ENCODE measurements around the gene LRRC45. TPM values are rescaled to one million over a fixed set of nuclear protein-coding genes. Genes with fewer than 3 reads are reported as not detected.

The LRRC45 gene
- total and polyA plus RNA-seq, 9 of the 15 experiments (the other 6 are each of a cell fraction or from before 2014, with no cell fraction given): 3.5 to 21.5 (median 11.2) TPM; not detected in 2

GRCh38 chr17:82037092-82037888 lies 14.2 kb downstream of the LRRC45 start, which contains the start of gene DCXR (continued):
- TF ChIP-seq ZMIZ1 (IDR thresholded peaks at IDR 0.05; ENCODE audit: low read depth in 2 of 2, low read length in 2 of 2) (no peak; a peak in 2 of 4 replicates), EGR1 (conservative IDR thresholded peaks at IDR 0.05) (peak; percentile 90), KLF6 (CRISPR knock-in tag; IDR thresholded peaks at IDR 0.05; ENCODE audit: borderline replicate concordance) (peak; percentile 23; the same call in 1 of the 2 replicates), MTA3 (IDR thresholded peaks at IDR 0.05; ENCODE audit: borderline replicate concordance) (peak; percentile 80; the same call in 1 of the 2 replicates), MEIS2 (IDR thresholded peaks at IDR 0.05; ENCODE audit: partially characterized antibody) (peak; percentile 62), CBFA2T2 (conservative IDR thresholded peaks at IDR 0.05) (no peak), NONO (IDR thresholded peaks at IDR 0.05; ENCODE audit: low read depth in 2 of 2, low read length in 1 of 2) (peak; percentile 80 to 98; a peak in 3 of 4 replicates), SPI1 (IDR thresholded peaks at IDR 0.05; ENCODE audit: borderline replicate concordance, low read depth, low read length) (peak; percentile 39; the same call in 1 of the 2 replicates), CTBP1 (IDR thresholded peaks at IDR 0.05; ENCODE audit: borderline replicate concordance) (peak; percentile 99), CCNT2 (IDR thresholded peaks at IDR 0.05; ENCODE audit: borderline replicate concordance, extremely low read depth, insufficient read length, low read depth, low read length) (peak; percentile 85), ZNF124 (CRISPR knock-in tag; IDR thresholded peaks at IDR 0.05) (0 out of 2 replicates have a peak, but pooled peaks have one; percentile 66), PRPF4 (IDR thresholded peaks at IDR 0.05; ENCODE audit: insufficient read depth, low read depth, low read length, poor library complexity, severe bottlenecking) (peak; percentile 61), RAD21 (CRISPR knock-in tag; conservative IDR thresholded peaks at IDR 0.05 in 1 of 2, IDR thresholded peaks at IDR 0.05 in 1 of 2) (peak; percentile 31 to 50), E2F1 (CRISPR knock-in tag; IDR thresholded peaks at IDR 0.05) (peak; percentile 69; the same call in 1 of the 2 replicates), MYC (IDR thresholded peaks at IDR 0.05; ENCODE audit: low read depth, low read length) (peak; percentile 96), MYC (CRISPR knock-in tag; IDR thresholded peaks at IDR 0.05; ENCODE audit: borderline replicate concordance, low read depth) (0 out of 2 replicates have a peak, but pooled peaks have one; percentile 8), CBX2 (IDR thresholded peaks at IDR 0.05; ENCODE audit: insufficient read depth, low read length, poor library complexity, severe bottlenecking) (no peak), MNT (conservative IDR thresholded peaks at IDR 0.05) (peak; percentile 94 to 98), HNRNPLL (IDR thresholded peaks at IDR 0.05; ENCODE audit: low read depth, low read length, poor library complexity, severe bottlenecking) (peak; percentile 84)
